Ishikawa (cell line): ENCODE results near the gene ZBTB16.

Experiments
- CEBPB ChIP-seq: IDR thresholded peaks from 2 replicates; pipeline ENCODE4 v1.6.1; 2012
- EGR1 ChIP-seq: IDR thresholded peaks from 2 replicates; pipeline ENCODE4 v1.6.1; 2012
- EP300 ChIP-seq: IDR thresholded peaks from 2 replicates; pipeline ENCODE4 v1.6.1; 2012; ENCODE audit warnings: borderline replicate concordance
- MAX ChIP-seq: IDR thresholded peaks from 2 replicates; pipeline ENCODE4 v1.6.1; 2012
- RAD21 ChIP-seq: IDR thresholded peaks from 2 replicates; pipeline ENCODE4 v1.6.1; 2012; ENCODE audit warnings: low read depth
- REST ChIP-seq: IDR thresholded peaks from 2 replicates; pipeline ENCODE4 v1.6.1; 2012; ENCODE audit warnings: low read depth, mild to moderate bottlenecking

GRCh38 chr11:114253771-114254170 lies 194.3 kb downstream of the ZBTB16 start:
- no peak for TF ChIP-seq RAD21
- no peak for TF ChIP-seq REST
- no peak for TF ChIP-seq MAX
- no peak for TF ChIP-seq CEBPB
- TF ChIP-seq EGR1: no peak
- TF ChIP-seq EP300: no peak
